ENCODE data around the gene UTP11.
A peak's percentile ranks its signal among the peaks of the same experiment; 100 is the strongest.

UTP11 gene

GRCh38 chr1:38022810-38023209 is 10.3 kb downstream of the UTP11 start:
- CTCF ChIA-PET: no interaction called here
- TF ChIP-seq FOXK2 (IDR thresholded peaks at IDR 0.05): no peak
- TF ChIP-seq TARDBP (IDR thresholded peaks at IDR 0.05): no peak
- TF ChIP-seq SP1 (IDR thresholded peaks at IDR 0.05): no peak
- TF ChIP-seq NFRKB (IDR thresholded peaks at IDR 0.05): no peak
- POLR2A ChIA-PET: interaction anchor here (2.0 kb wide), 1 partner anchor 9 kb away, joined by 6 read pairs; no protein-coding TSS in a partner anchor
- no peak for DNase-seq (ENCODE audit: extremely low spot score)

- TF ChIP-seq LEF1 (IDR thresholded peaks at IDR 0.05; ENCODE audit: borderline replicate concordance) (no peak), NFRKB (IDR thresholded peaks at IDR 0.05) (no peak), TARDBP (IDR thresholded peaks at IDR 0.05) (no peak), SP1 (IDR thresholded peaks at IDR 0.05) (no peak), SUZ12 (IDR thresholded peaks at IDR 0.05) (no peak), HDGF (IDR thresholded peaks at IDR 0.05; ENCODE audit: borderline replicate concordance) (no peak), FOXA1 (IDR thresholded peaks at IDR 0.05) (no peak), L3MBTL2 (conservative IDR thresholded peaks at IDR 0.05) (no peak), ZNF384 (IDR thresholded peaks at IDR 0.05) (no peak), CTBP1 (IDR thresholded peaks at IDR 0.05; ENCODE audit: borderline replicate concordance) (no peak), ARNT (IDR thresholded peaks at IDR 0.05) (no peak), ELF4 (IDR thresholded peaks at IDR 0.05) (no peak), BHLHE40 (IDR thresholded peaks at IDR 0.05; ENCODE audit: borderline replicate concordance) (no peak), FOXM1 (IDR thresholded peaks at IDR 0.05; ENCODE audit: borderline replicate concordance) (no peak), FOXK2 (IDR thresholded peaks at IDR 0.05) (no peak), PKNOX1 (IDR thresholded peaks at IDR 0.05) (no peak)
- DNase-seq (ENCODE audit: extremely low spot score): no peak
- ChIA-PET POLR2A (interaction anchor here (1.9 kb wide), 1 partner anchor 13 kb away, joined by 5 read pairs; the partner anchor contains the start of gene UTP11), CTCF (no interaction called here)
Observed at GRCh38 chr1:38025233-38025632, 12.7 kb downstream of the UTP11 start.

GRCh38 chr1:38025664-38026063 is 13.1 kb downstream of the UTP11 start:
- no peak for TF ChIP-seq FOXA1 (IDR thresholded peaks at IDR 0.05)
- no peak for TF ChIP-seq LEF1 (IDR thresholded peaks at IDR 0.05; ENCODE audit: borderline replicate concordance)
- TF ChIP-seq ARNT (IDR thresholded peaks at IDR 0.05): no peak
- no peak for TF ChIP-seq CTBP1 (IDR thresholded peaks at IDR 0.05; ENCODE audit: borderline replicate concordance)
- TF ChIP-seq HDGF (IDR thresholded peaks at IDR 0.05; ENCODE audit: borderline replicate concordance): no peak
- no peak for TF ChIP-seq FOXM1 (IDR thresholded peaks at IDR 0.05; ENCODE audit: borderline replicate concordance)
- no peak for TF ChIP-seq ELF4 (IDR thresholded peaks at IDR 0.05)
- TF ChIP-seq FOXK2 (IDR thresholded peaks at IDR 0.05): no peak
- no peak for TF ChIP-seq NFRKB (IDR thresholded peaks at IDR 0.05)
- TF ChIP-seq SUZ12 (IDR thresholded peaks at IDR 0.05): no peak
- no peak for TF ChIP-seq SP1 (IDR thresholded peaks at IDR 0.05)
- no peak for TF ChIP-seq TARDBP (IDR thresholded peaks at IDR 0.05)
- no peak for TF ChIP-seq PKNOX1 (IDR thresholded peaks at IDR 0.05)
- TF ChIP-seq L3MBTL2 (conservative IDR thresholded peaks at IDR 0.05): no peak
- TF ChIP-seq BHLHE40 (IDR thresholded peaks at IDR 0.05; ENCODE audit: borderline replicate concordance): no peak
- no peak for TF ChIP-seq ZNF384 (IDR thresholded peaks at IDR 0.05)
- ChIA-PET POLR2A (interaction anchor here (1.9 kb wide), 1 partner anchor 13 kb away, joined by 5 read pairs; the partner anchor contains the start of gene UTP11), CTCF (interaction anchor here (1.0 kb wide), 1 partner anchor 36 kb away, joined by 3 read pairs; no protein-coding TSS in a partner anchor)
- no peak for DNase-seq (ENCODE audit: extremely low spot score)

- CTCF ChIA-PET: interaction anchor here (0.6 to 1.2 kb wide), 5 partner anchors 9 to 165 kb away, joined by 3 to 6 read pairs (median 3); no protein-coding TSS in a partner anchor
- peak; percentile 55 for DNase-seq (ENCODE audit: extremely low spot score)
- no peak for TF ChIP-seq L3MBTL2 (conservative IDR thresholded peaks at IDR 0.05)
- no peak for TF ChIP-seq PKNOX1 (IDR thresholded peaks at IDR 0.05)
- no peak for TF ChIP-seq CTBP1 (IDR thresholded peaks at IDR 0.05; ENCODE audit: borderline replicate concordance)
- no peak for TF ChIP-seq FOXK2 (IDR thresholded peaks at IDR 0.05)
- TF ChIP-seq FOXM1 (IDR thresholded peaks at IDR 0.05; ENCODE audit: borderline replicate concordance): no peak
- no peak for TF ChIP-seq BHLHE40 (IDR thresholded peaks at IDR 0.05; ENCODE audit: borderline replicate concordance)
- TF ChIP-seq NFRKB (IDR thresholded peaks at IDR 0.05): no peak
- no peak for TF ChIP-seq LEF1 (IDR thresholded peaks at IDR 0.05; ENCODE audit: borderline replicate concordance)
- no peak for TF ChIP-seq SUZ12 (IDR thresholded peaks at IDR 0.05)
- no peak for TF ChIP-seq ARNT (IDR thresholded peaks at IDR 0.05)
- no peak for TF ChIP-seq FOXA1 (IDR thresholded peaks at IDR 0.05)
- POLR2A ChIA-PET: interaction anchor here (1.0 kb wide), 3 partner anchors 14 to 77 kb away, joined by 3 read pairs; partner anchors contain the start of gene UTP11
Observed at GRCh38 chr1:38026592-38027200, 14.2 kb downstream of the UTP11 start.

GRCh38 chr1:38027201-38028104 is 14.9 kb downstream of the UTP11 start:
- DNase-seq (ENCODE audit: extremely low spot score): no peak
- TF ChIP-seq PKNOX1 (IDR thresholded peaks at IDR 0.05) (no peak), ARNT (IDR thresholded peaks at IDR 0.05) (no peak), CTBP1 (IDR thresholded peaks at IDR 0.05; ENCODE audit: borderline replicate concordance) (no peak), HDGF (IDR thresholded peaks at IDR 0.05; ENCODE audit: borderline replicate concordance) (no peak), FOXM1 (IDR thresholded peaks at IDR 0.05; ENCODE audit: borderline replicate concordance) (no peak), FOXA1 (IDR thresholded peaks at IDR 0.05) (no peak), ELF4 (IDR thresholded peaks at IDR 0.05) (no peak), ZNF384 (IDR thresholded peaks at IDR 0.05) (no peak), NFRKB (IDR thresholded peaks at IDR 0.05) (no peak), LEF1 (IDR thresholded peaks at IDR 0.05; ENCODE audit: borderline replicate concordance) (no peak), SUZ12 (IDR thresholded peaks at IDR 0.05) (no peak), L3MBTL2 (conservative IDR thresholded peaks at IDR 0.05) (no peak), FOXK2 (IDR thresholded peaks at IDR 0.05) (no peak), SP1 (IDR thresholded peaks at IDR 0.05) (no peak), TARDBP (IDR thresholded peaks at IDR 0.05) (no peak), BHLHE40 (IDR thresholded peaks at IDR 0.05; ENCODE audit: borderline replicate concordance) (no peak)
- ChIA-PET POLR2A (interaction anchor here (0.8 to 1.0 kb wide), 4 partner anchors 14 to 78 kb away, joined by 3 read pairs; partner anchors contain the start of gene UTP11), CTCF (interaction anchor here (0.6 to 1.2 kb wide), 6 partner anchors 10 to 233 kb away, joined by 3 to 6 read pairs (median 3); no protein-coding TSS in a partner anchor)
